Subcutaneous adipose tissue (tissue), 4 donors: ENCODE results near the gene TCEA2. TPM values are rescaled to one million over a fixed set of nuclear protein-coding genes. Genes with fewer than 3 reads are reported as not detected.

Source experiments
- small RNA-seq: library from RNA; depleted of rRNA; stranded (forward); fragments of <200 nt; gene quantifications from one replicate; pipeline ENCODE3, GENCODE V24; 2016
- total RNA-seq, 4 donors: library from RNA; depleted of rRNA; stranded (reverse); fragments of >200 nt; gene quantifications; one replicate each; pipeline ENCODE4 v1.1.0, GENCODE V29; 2016

The TCEA2 gene
- total RNA-seq, 4 donors from 2014 or later, result 30.8 to 36.9 (median 33.2) TPM

Small RNA genes lying within 50 kb of the gene (small RNA-seq; reads per million reads assigned to genes)
- gene AL355803.1 (not detected), gene MIR6813 (not detected)

Other genes starting within 250 kb of the TCEA2 start
- 10 to 100 TPM in 1 of 4 donors, 1 to 10 TPM in 3; 5.7 to 45.2 (median 7.4) TPM for gene ZBTB46, start 231.9 kb upstream of the TCEA2 start, total RNA-seq
- gene ABHD16B, start 201.7 kb upstream of the TCEA2 start, total RNA-seq, result not detected
- 100 to 1,000 TPM; 110 to 165 (median 152) TPM for gene TPD52L2, start 197.9 kb upstream of the TCEA2 start, total RNA-seq
- gene DNAJC5, start 168.1 kb upstream of the TCEA2 start, total RNA-seq, result 10 to 100 TPM; 24.3 to 47.5 (median 35.1) TPM
- 10 to 100 TPM; 24.4 to 47.7 (median 27.1) TPM for gene UCKL1, start 106.8 kb upstream of the TCEA2 start, total RNA-seq
- 10 to 100 TPM in 1 of 4 donors, 1 to 10 TPM in 3; 2.6 to 11.9 (median 4.7) TPM for gene ZNF512B, start 93.3 kb upstream of the TCEA2 start, total RNA-seq
- gene SAMD10, start 83.6 kb upstream of the TCEA2 start, total RNA-seq, result 1 to 10 TPM in 3 of 4 donors, not detected in 1; 1.1 to 2.3 (median 2.0) TPM
- 10 to 100 TPM; 44.3 to 80.3 (median 57.2) TPM for gene PRPF6, start 82.1 kb upstream of the TCEA2 start, total RNA-seq
- gene C20orf204, start 27.0 kb upstream of the TCEA2 start, total RNA-seq, result 1 to 10 TPM in 2 of 4 donors, under 1 TPM in 2; 0.17 to 4.0 (median 1.1) TPM
- 10 to 100 TPM in 1 of 4 donors, 1 to 10 TPM in 3; 1.2 to 46.3 (median 7.1) TPM for gene SOX18, start 13.6 kb upstream of the TCEA2 start, total RNA-seq
- 10 to 100 TPM; 15.6 to 44.5 (median 20.4) TPM for gene RGS19, start 16.3 kb downstream of the TCEA2 start, total RNA-seq
- 1 to 10 TPM in 3 of 4 donors, under 1 TPM in 1; 0.65 to 2.7 (median 1.7) TPM for gene OPRL1, start 16.9 kb downstream of the TCEA2 start, total RNA-seq
- gene LKAAEAR1, start 21.2 kb downstream of the TCEA2 start, total RNA-seq, result not detected
- not detected for gene NPBWR2, start 44.4 kb downstream of the TCEA2 start, total RNA-seq
- not detected for gene MYT1, start 101.3 kb downstream of the TCEA2 start, total RNA-seq
- 10 to 100 TPM; 39.1 to 76.2 (median 58.3) TPM for gene PCMTD2, start 192.6 kb downstream of the TCEA2 start, total RNA-seq